HCT116 (cell line): Measurements from ENCODE around the gene AOAH.

ENCODE experiments used
- CEBPB ChIP-seq: IDR thresholded peaks from 2 replicates; pipeline ENCODE4 v1.6.1; 2012; ENCODE audit warnings: low read depth
- CTCF ChIP-seq, 3 experiments: fragments of 200-600 bp in 1 of 3; sonication (generic) in 1 of 3; IDR thresholded peaks in 2 of 3; conservative IDR thresholded peaks in 1 of 3; 2 replicates each; pipeline ENCODE4 v1.5.1; 2012 to 2017; ENCODE audit warnings: low read depth in 2 of 3, low read length in 2 of 3, antibody characterized with exemption in 1 of 3, borderline replicate concordance in 1 of 3, control low read depth in 1 of 3, mild to moderate bottlenecking in 1 of 3, mixed read lengths in 1 of 3, mixed run types in 1 of 3, moderate library complexity in 1 of 3; ENCODE audit not compliant: insufficient read depth in 1 of 3
- EZH2phosphoT487 ChIP-seq: fragments of 200-600 bp; IDR thresholded peaks from 2 replicates; pipeline ENCODE4 v1.6.1; 2018; ENCODE audit warnings: antibody characterized with exemption, borderline replicate concordance
- POLR2A ChIP-seq: IDR thresholded peaks from 2 replicates; pipeline ENCODE4 v1.7.0; 2011; ENCODE audit warnings: borderline replicate concordance; ENCODE audit not compliant: insufficient read depth, insufficient read length; ENCODE audit errors: extremely low read depth
- SRF ChIP-seq: IDR thresholded peaks from 2 replicates; pipeline ENCODE4 v1.6.1; 2012; ENCODE audit warnings: low read depth
- ZBTB33 ChIP-seq: IDR thresholded peaks from 2 replicates; pipeline ENCODE4 v1.6.1; 2011; ENCODE audit warnings: mild to moderate bottlenecking, low read length, moderate library complexity; ENCODE audit not compliant: insufficient replicate concordance; ENCODE audit errors: extremely low read depth

GRCh38 chr7:36682102-36682501 lies 42.2 kb downstream of the AOAH start:
- TF ChIP-seq SRF, result no peak
- TF ChIP-seq EZH2phosphoT487, result no peak
- no peak for TF ChIP-seq CTCF (IDR thresholded peaks at IDR 0.05 in 2 of 3, conservative IDR thresholded peaks at IDR 0.05 in 1 of 3; ENCODE audit: borderline replicate concordance in 1 of 3, insufficient read depth in 1 of 3, low read depth in 2 of 3, low read length in 2 of 3)
- no peak for TF ChIP-seq CEBPB
- no peak for TF ChIP-seq ZBTB33
- no peak for TF ChIP-seq POLR2A
